Anterior cingulate cortex (tissue), 58 donors: ENCODE data around the gene OR51B4.
"Not testable (repeated sequence)": the region's sequence is repeated elsewhere in the genome, so short reads cannot be mapped to it uniquely, and the experiment has no call there.

Source experiments
- DNase-seq, 58 donors: peaks; one replicate each; lab custom pipeline; 2025; lab: John Stamatoyannopoulos, UW

OR51B4 gene, protein sequence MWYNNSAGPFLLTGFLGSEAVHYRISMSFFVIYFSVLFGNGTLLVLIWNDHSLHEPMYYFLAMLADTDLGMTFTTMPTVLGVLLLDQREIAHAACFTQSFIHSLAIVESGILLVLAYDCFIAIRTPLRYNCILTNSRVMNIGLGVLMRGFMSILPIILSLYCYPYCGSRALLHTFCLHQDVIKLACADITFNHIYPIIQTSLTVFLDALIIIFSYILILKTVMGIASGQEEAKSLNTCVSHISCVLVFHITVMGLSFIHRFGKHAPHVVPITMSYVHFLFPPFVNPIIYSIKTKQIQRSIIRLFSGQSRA

DNA sequence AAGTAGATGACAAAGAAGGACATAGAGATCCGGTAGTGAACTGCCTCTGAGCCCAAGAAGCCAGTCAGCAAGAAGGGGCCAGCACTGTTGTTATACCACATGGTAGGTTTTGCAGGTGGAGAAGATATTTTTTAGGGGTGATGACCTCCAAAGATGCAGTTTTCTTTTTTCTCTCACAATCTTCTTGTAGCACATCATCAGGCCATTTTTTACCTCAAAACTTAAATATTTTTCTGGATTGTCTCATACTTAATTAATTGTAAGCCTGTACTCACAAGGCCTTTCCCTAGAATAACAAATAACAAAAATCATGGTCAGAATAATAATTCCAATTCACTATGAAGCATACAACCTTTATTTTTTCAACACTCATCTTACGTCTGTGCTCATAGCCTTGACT, at the start of gene OR51B4:
TSS of gene OR51B4 (minus strand) at position 101 of the 400 bp plus-strand sequence. CDS start at position 101, 0 bp downstream.
- DNase-seq: no peak

DNA sequence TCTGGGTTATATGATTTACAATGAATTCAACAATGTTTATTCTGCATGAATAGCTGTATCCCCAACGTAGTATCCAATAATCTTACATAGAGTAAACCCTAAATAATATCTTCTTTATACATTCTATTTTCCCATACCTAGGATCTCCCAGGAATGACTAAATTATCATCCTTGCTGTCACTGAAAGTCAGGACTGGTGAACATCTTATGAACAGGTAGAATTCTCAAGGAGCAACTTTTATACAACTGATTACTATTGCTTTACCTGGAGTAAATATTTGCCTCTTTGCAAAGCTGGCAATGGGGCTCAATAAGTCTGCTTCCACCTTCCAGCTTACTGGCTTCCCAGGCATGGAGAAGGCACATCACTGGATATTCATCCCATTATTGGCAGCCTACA, 49.5 kb upstream of the OR51B4 start, which contains the start of gene OR51B6:
TSS of gene OR51B6 (plus strand) at position 301 of the 400 bp plus-strand sequence. CDS start at position 301, 0 bp downstream.
- DNase-seq: no peak

DNA sequence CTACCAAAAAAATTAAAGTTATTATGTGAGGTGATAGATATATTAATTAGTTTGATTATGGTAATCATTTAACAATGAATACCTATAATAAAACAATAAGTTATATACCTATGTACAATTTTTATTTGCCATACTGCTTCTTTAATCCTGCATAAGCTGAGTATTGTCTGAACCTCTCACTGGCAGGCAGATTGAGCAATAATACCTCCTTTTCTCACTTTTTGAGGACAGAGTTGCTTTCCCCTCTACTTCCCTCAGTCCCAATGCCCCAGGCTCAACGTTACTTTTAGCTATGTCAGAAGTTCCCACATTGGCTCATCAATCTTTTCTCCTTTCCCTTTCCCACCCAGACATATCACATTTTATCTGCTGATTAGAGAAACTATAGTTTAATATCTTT, 47.8 kb upstream of the OR51B4 start:
- no peak for DNase-seq

DNA sequence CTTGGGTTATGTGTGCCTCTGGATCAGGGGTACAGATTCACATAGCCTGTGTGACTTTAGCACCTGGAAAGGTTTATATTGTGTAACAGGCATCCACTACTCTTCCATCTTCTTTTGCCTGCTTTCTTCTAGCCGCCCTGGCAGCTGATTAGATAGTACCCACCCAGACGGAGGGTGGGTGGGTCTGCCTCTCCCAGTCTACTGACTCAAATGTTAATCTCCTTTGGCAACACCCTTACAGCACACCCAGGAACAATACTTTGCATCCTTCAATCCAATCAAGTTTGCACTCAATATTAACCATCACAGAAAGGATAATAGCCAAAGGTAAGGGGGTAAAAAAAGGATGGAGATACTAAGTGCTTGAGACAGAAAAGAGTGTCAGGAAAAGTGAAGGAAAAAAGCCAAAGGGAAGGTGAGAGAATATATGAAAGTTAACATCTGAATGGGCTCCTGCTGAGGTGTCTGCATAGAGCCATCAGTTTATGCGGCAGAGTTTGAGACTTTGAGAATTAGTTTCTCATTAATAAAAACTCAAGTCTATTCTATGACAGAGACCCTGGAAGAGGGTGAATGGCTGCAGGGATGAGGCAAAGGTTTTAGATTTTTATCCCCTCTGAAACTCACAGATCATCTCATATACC, 46.9 kb upstream of the OR51B4 start:
- no peak for DNase-seq

- no peak for DNase-seq
Observed at GRCh38 chr11:5345831-5346230, 44.1 kb upstream of the OR51B4 start.

DNA sequence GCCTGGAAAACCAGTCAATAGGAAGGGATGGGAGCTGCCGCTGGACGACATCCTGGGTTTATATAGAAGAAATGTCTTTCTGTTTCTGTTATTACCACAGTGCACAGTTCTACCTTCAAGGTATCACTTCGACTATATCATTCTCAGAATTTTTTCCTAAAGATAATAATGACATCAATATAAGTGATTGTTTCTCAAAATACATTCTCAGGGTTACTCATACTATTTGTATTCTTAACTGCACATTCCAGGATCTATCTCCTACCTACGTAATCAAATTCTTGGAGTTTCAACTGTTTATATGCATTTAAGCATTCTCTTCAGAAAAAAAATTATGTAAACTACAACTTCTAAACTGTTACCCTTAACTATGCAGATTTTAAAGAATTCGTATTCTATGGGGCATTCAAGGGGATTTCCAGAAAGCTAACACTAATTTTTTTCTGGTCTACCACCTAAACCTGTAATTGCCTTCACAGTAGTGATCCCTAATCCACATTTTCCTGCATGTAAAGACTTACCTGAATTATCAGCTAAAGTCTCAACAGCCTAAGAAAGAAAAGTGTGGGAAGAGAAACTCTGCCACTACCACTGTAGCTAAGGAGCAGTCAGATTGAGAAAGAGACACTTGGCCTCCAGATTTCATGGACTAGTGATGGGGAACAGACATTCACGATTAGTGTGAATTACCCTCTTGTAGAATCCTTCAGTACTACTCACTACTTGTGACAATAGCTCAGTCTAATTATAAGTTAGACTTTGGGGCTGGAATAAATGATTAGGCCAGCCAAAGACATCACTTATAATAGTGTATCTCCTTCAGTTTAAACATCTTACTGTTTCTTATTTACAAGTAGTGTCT, 42.0 kb upstream of the OR51B4 start, which contains the start of gene OR51B5:
TSS of gene OR51B5 (minus strand) at position 51 of the 862 bp plus-strand sequence. CDS start at position 51, 0 bp downstream.
- no peak for DNase-seq

DNA sequence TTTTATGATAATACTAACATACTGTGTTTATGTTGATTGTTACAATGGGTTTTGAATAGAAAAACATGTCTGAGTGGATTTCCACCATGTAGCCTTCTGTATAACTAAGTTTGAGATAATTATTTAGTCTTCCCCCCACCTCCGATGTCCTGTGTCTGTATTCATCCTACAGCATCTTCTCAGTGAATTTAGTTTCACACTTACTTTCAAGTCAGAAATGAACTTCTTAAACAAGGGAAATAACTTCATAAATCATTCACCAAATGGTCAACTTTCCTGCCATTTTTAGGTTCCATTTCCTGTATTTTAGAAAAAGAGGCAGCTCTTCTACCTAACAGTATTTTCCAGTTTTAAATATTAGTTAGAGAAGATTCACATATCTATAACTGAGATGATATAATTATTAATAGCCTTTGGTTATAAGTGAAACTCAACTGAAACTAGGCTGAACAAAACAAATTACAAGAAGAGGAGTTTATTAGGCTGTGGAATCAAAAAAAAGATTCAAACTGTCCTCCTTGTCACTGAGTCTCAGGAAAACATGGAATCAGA, 38.1 kb upstream of the OR51B4 start:
- DNase-seq: no peak

DNA sequence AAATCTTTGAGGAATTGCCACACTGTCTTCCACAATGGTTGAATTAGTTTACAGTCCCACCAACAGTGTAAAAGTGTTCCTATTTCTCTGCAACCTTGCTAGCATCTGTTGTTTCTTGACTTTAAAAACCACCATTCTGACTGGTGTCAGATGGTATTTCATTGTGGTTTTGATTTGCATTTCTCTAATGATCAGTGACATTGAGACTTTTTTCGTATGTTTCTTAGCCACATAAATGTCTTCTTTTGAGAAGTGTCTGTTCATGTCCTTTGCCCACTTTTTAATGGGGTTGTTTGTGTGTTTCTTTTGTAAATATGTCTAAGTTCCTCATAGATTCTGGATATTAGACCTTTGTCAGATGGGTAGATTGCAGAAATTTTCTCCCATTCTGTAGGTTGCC, 35.5 kb upstream of the OR51B4 start:
- not testable (repeated sequence) for DNase-seq

DNA sequence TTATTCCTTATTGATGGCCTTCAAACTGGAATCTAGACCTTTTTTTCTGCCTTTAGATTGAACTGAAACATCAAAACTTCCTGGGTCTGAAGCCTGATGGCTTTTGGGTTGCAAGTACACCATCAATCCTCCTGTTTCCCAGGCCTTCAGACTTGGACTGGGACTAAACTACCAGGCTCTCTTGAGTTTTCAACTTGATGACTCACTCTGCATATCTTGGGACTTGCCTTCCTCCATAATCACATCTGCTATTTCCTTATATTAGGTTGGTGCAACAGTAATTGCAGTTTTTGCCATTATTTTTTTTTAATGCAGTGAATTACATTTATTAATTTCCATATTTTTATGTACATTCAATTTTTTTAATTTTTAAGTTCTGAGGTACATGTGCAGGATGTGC, 34.6 kb upstream of the OR51B4 start:
- DNase-seq: no peak

- DNase-seq: no peak
Observed at GRCh38 chr11:5335170-5335569, 33.4 kb upstream of the OR51B4 start.

GRCh38 chr11:5324197-5324596, 22.5 kb upstream of the OR51B4 start, which contains the start of gene OR51B2:
OR51B2 (minus strand) TSS chr11:5324297; CDS start chr11:5324297, 0 bp downstream.
- DNase-seq: no peak

DNA sequence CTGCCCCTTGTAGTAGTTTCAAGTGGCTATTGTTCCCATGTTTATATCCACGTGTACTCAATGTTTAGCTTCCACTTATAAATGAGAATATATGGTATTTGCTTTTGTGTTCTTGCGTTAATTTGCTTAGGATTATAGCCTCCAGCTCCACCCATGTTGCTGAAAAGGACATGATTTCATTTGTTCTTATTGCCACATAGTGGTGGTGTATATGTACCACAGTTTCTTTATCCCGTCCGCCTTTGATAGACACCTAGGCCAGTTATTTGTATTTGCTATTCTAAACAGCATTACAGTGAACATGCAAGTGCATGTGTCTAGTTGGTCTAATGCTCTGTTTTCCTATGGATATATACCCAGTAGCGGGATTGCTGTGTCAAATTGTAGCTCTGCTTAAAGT, 15.5 kb upstream of the OR51B4 start:
- no peak for DNase-seq

- DNase-seq: not testable (repeated sequence)
Observed at GRCh38 chr11:5313326-5314023, 11.7 kb upstream of the OR51B4 start.

GRCh38 chr11:5310423-5310822, 8.7 kb upstream of the OR51B4 start:
- DNase-seq: no peak

- DNase-seq: no peak
Observed at GRCh38 chr11:5307256-5308019, 5.7 kb upstream of the OR51B4 start.

- DNase-seq: no peak
Observed at GRCh38 chr11:5304046-5304445, 2.3 kb upstream of the OR51B4 start.

DNA sequence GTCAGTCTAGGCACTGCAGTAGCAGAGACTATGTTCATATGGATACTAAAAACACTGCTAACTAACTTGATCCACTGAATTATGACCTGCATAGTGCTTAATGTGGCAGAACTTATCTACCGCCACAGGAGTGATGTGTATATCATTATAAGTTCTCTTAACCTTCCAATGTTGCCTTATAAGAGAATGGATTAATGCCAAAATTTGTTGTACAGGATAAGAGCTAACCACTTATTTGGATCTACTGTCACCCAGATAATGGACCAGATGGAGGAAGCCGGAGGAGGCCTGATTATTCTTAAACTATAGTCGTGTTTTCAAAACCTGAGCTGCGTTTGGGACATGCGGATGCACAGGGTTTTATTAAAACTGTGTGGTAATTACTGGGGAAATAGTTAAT, 1.9 kb upstream of the OR51B4 start:
- no peak for DNase-seq

DNA sequence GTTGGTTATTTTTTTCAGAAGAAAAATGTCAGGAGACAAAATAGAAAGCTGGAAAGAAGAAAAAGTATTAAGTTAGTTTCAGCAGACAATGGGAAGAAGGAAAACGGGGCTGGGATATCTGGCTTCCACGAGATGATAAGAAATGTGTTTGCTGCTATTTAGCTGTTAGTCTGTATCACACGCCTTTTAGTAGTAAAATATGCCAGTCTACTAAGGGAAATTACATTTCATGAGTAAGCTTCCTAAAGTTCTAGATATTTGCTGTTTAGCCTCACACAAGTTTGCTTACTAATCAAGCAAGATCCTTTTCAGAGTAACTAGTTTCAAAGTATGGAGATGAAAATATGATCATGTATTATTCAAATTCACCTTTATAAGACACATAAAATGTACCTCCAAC, 1.5 kb downstream of the OR51B4 start:
- DNase-seq: no peak

DNA sequence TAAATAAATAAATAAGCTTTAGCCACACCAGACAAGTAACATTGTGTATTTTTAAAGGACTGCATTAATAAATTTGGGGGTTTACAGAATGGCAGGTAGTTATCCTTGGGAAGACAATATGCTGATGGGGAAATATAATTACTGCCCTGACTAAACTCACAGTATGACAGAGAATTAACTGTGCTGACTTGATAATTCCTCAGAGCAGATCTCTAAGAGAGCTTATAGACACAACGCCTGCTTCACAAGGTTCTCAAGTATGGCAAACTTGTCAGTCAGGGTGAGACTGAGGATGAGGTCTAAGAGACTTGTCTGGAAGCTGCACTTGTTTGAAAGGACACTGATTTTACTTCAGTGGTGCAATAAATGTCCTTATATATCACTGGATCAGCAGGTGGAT, 3.3 kb downstream of the OR51B4 start:
- DNase-seq: no peak
